IMR-90 (cell line): ENCODE results near the gene FGF2. TPM values are rescaled to one million over a fixed set of nuclear protein-coding genes. Genes with fewer than 3 reads are reported as not detected.

Source experiments
- ATAC-seq: fragments of 200-7000 bp; cut with Tn5 transposase; 2 replicates; pipeline ENCODE4 v1.9.1; 2020; ENCODE audit warnings: low read depth, mild to moderate bottlenecking, moderate library complexity
- BruUV-seq: library from RNA; stranded (reverse); fragments of 400-500 nt; replicated peaks from 2 replicates; lab custom pipeline; 2021; lab: Mats Ljungman, UMichigan
- CTCF ChIA-PET: fragments of 300-600 bp; formaldehyde crosslinking; extraction: SDS; loops from one replicate; lab custom pipeline; 2021; ENCODE audit warnings: antibody characterized with exemption; lab: Yijun Ruan, JAX
- POLR2A ChIA-PET: fragments of 300-600 bp; sonication (Branson Sonifier 250); formaldehyde crosslinking; loops from one replicate; lab custom pipeline; 2022; ENCODE audit warnings: antibody characterized with exemption; ENCODE audit not compliant: unreplicated experiment; lab: Charles Lee
- DNase-seq: peaks from one replicate; pipeline ENCODE4 v3.0.0; 2013
- H2AFZ ChIP-seq: replicated peaks from 2 replicates; pipeline ENCODE3; 2013; ENCODE audit warnings: low read length, mild to moderate bottlenecking; ENCODE audit not compliant: poor library complexity
- H2AK5ac ChIP-seq: 2 replicates; pipeline ENCODE4 v1.6.1; 2013; ENCODE audit warnings: low read depth, low read length, inconsistent platforms
- H2AK9ac ChIP-seq: replicated peaks from 2 replicates; pipeline ENCODE3; 2013; ENCODE audit warnings: mild to moderate bottlenecking, low read depth, low read length, moderate library complexity; ENCODE audit not compliant: poor library complexity
- H2BK120ac ChIP-seq: 2 replicates; pipeline ENCODE4 v1.6.1; 2013; ENCODE audit warnings: low read depth, low read length, inconsistent platforms
- H2BK15ac ChIP-seq: 3 replicates; pipeline ENCODE4 v1.6.1; 2013; ENCODE audit warnings: low read depth, low read length, inconsistent platforms
- H2BK20ac ChIP-seq: 2 replicates; pipeline ENCODE4 v1.6.1; 2013; ENCODE audit warnings: low read depth, mild to moderate bottlenecking, inconsistent platforms, low read length, moderate library complexity
- H2BK5ac ChIP-seq: 2 replicates; pipeline ENCODE4 v1.6.1; 2013; ENCODE audit warnings: mild to moderate bottlenecking, low read depth, low read length, inconsistent platforms; ENCODE audit not compliant: poor library complexity, severe bottlenecking
- H3K14ac ChIP-seq: replicated peaks from 2 replicates; pipeline ENCODE4 v1.6.1; 2013; ENCODE audit warnings: low read depth, low read length, inconsistent platforms
- H3K18ac ChIP-seq: 2 replicates; pipeline ENCODE4 v1.6.1; 2013; ENCODE audit warnings: low read depth, low read length, control low read depth
- H3K23ac ChIP-seq: 2 replicates; pipeline ENCODE4 v1.6.1; 2013; ENCODE audit warnings: low read depth, low read length, inconsistent platforms
- H3K27ac ChIP-seq: 2 replicates; pipeline ENCODE4 v1.5.1; 2013; ENCODE audit warnings: mild to moderate bottlenecking, control low read depth, low read length; ENCODE audit not compliant: insufficient read depth
- H3K27me3 ChIP-seq: 2 replicates; pipeline ENCODE4 v1.6.1; 2013; ENCODE audit warnings: low read length; ENCODE audit not compliant: control insufficient read depth, insufficient read depth
- H3K36me3 ChIP-seq: 2 replicates; pipeline ENCODE4 v1.6.1; 2013; ENCODE audit warnings: low read length, mixed read lengths; ENCODE audit not compliant: control insufficient read depth, insufficient read depth
- H3K4ac ChIP-seq: 2 replicates; pipeline ENCODE4 v1.6.1; 2013; ENCODE audit warnings: low read depth, low read length, inconsistent platforms
- H3K4me1 ChIP-seq: 2 replicates; pipeline ENCODE4 v1.6.1; 2013; ENCODE audit warnings: low read length, mixed read lengths; ENCODE audit not compliant: control insufficient read depth, insufficient read depth
- H3K4me2 ChIP-seq: 2 replicates; pipeline ENCODE4 v1.6.1; 2013; ENCODE audit warnings: low read depth, mild to moderate bottlenecking, control low read depth, low read length, moderate library complexity
- H3K4me3 ChIP-seq: 2 replicates; pipeline ENCODE4 v1.5.1; 2013; ENCODE audit warnings: low read depth, mild to moderate bottlenecking, control low read depth, low read length, moderate library complexity; ENCODE audit not compliant: insufficient read depth
- H3K56ac ChIP-seq: 2 replicates; pipeline ENCODE4 v1.6.1; 2013; ENCODE audit warnings: low read length, inconsistent platforms; ENCODE audit not compliant: insufficient read depth; ENCODE audit errors: extremely low read depth
- H3K79me1 ChIP-seq, 2 experiments: 2 replicates each; pipeline ENCODE4 v1.6.1; 2013; ENCODE audit warnings: low read length in 2 of 2, inconsistent platforms in 1 of 2, low read depth in 1 of 2
- H3K9ac ChIP-seq: 2 replicates; pipeline ENCODE4 v1.6.1; 2013; ENCODE audit warnings: low read depth, low read length, control low read depth
- H3K9me1 ChIP-seq: 2 replicates; pipeline ENCODE4 v1.6.1; 2013; ENCODE audit warnings: low read length, inconsistent platforms; ENCODE audit not compliant: insufficient read depth
- H3K9me3 ChIP-seq: 2 replicates; pipeline ENCODE4 v1.6.1; 2013; ENCODE audit warnings: low read length; ENCODE audit not compliant: control insufficient read depth, insufficient read depth
- H4K20me1 ChIP-seq: 2 replicates; pipeline ENCODE4 v1.6.1; 2013; ENCODE audit warnings: low read length, inconsistent platforms; ENCODE audit not compliant: insufficient read depth
- H4K5ac ChIP-seq: 2 replicates; pipeline ENCODE4 v1.6.1; 2013; ENCODE audit warnings: mild to moderate bottlenecking, low read depth, low read length, control low read depth
- H4K8ac ChIP-seq, 2 experiments: 2 replicates each; pipeline ENCODE4 v1.6.1; 2013; ENCODE audit warnings: low read depth in 2 of 2, low read length in 2 of 2, control low read depth in 1 of 2, inconsistent platforms in 1 of 2
- H4K91ac ChIP-seq: 2 replicates; pipeline ENCODE4 v1.6.1; 2013; ENCODE audit warnings: low read depth, low read length, inconsistent platforms; ENCODE audit not compliant: insufficient read depth
- MAZ ChIP-seq: IDR thresholded peaks from 2 replicates; pipeline ENCODE4 v1.6.1; 2012; ENCODE audit warnings: low read depth, mild to moderate bottlenecking, low read length, improper control_type of control experiment, moderate library complexity, borderline replicate concordance
- MXI1 ChIP-seq: IDR thresholded peaks from 2 replicates; pipeline ENCODE4 v1.6.1; 2012; ENCODE audit warnings: low read depth, mild to moderate bottlenecking, low read length, moderate library complexity, borderline replicate concordance
- RCOR1 ChIP-seq: IDR thresholded peaks from 2 replicates; pipeline ENCODE4 v1.6.1; 2012; ENCODE audit warnings: mild to moderate bottlenecking, low read length, improper control_type of control experiment; ENCODE audit not compliant: insufficient replicate concordance
- WGBS, 2 experiments: methylation state at CpG; one replicate each; pipeline versions ENCODE4 v1.1.5 to v1.1.7; 2013; ENCODE audit warnings: missing lambda C conversion rate in 2 of 2; ENCODE audit not compliant: insufficient read length in 1 of 2; ENCODE audit errors: extremely low coverage in 2 of 2; 5-methylcytosine and 5-hydroxymethylcytosine counted together
- dilution Hi-C: fragments of 300-500 bp; cut with HindIII; formaldehyde crosslinking; loops from one replicate; pipeline ENCODE4 v1.14.3; 2018; ENCODE audit warnings: low sequenced_read_pairs; ENCODE audit not compliant: unreplicated experiment
- in situ Hi-C: fragments of 300-500 bp; cut with MboI; formaldehyde crosslinking; loops from 3 replicates; pipeline ENCODE4 v1.14.3; 2019; ENCODE audit warnings: low sequenced_read_pairs, inconsistent platforms, mixed read lengths
- intact Hi-C: fragments of 100-400 bp; cut with micrococcal nuclease; formaldehyde crosslinking; loops from 2 replicates; pipeline ENCODE4 v1.10.0; 2022
- polyA plus RNA-seq, 3 experiments: library from polyadenylated mRNA; depleted of rRNA; stranded (reverse); fragments of >200 nt; gene quantifications; 2 replicates each; pipeline ENCODE4 v1.2.3, GENCODE V29; 2012; ENCODE audit warnings: low replicate concordance in 1 of 3
- total RNA-seq: library from RNA; depleted of rRNA; stranded (reverse); fragments of >200 nt; gene quantifications from 2 replicates; pipeline ENCODE4 v1.2.3, GENCODE V29; 2012
- TF ChIP-seq, protein P1 (sequence below): fragments of 150-350 bp; IDR thresholded peaks from 2 replicates; pipeline ENCODE4 v1.6.1; 2017; ENCODE audit warnings: mild to moderate bottlenecking, antibody characterized with exemption, low read length, low read depth
- TF ChIP-seq, protein P2 (sequence below): conservative IDR thresholded peaks from 2 replicates; pipeline ENCODE4 v1.5.1; 2012; ENCODE audit warnings: mild to moderate bottlenecking, low read depth, low read length, improper control_type of control experiment

Gene FGF2
- total and polyA plus RNA-seq, 2 of the 4 experiments (the other 2 are of a cell fraction), result 12.9 to 27.1 TPM

DNA sequence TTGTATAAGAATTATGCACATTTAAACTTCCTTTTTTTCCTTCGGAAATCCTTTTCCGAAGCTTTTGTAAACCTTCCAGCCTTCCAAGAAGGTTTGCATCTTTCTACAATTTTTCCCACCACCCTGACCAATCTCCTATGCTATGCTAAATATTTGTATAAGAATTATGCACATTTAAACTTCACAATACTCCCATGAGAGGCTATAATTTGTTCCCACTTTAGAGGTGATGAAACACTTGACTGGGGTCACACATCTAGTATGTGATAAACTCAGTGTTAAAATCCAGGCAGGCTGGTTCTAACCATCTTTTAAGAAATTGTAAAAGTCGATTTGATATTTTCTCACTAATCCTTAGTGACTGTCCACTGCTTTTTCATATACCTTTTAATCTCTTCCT is 73.7 kb downstream of the FGF2 start:
- dilution Hi-C loops, result loop anchor here (25.0 kb wide), 2 partner anchors 138 to 288 kb away; partner anchors contain the start of gene IL21
- Histone ChIP-seq H2AFZ (no peak overlapping the region), H3K27me3 (no peaks in the 10 kb centered on the region), H3K9me3 (no peaks in the 10 kb centered on the region), H2AK5ac (no peak overlapping the region), H3K18ac (peak overlapping the region; percentile 70; the same call in 1 of the 2 replicates), H3K36me3 (peaks cover 2% of the 10 kb centered on the region), H4K20me1 (no peaks in the 10 kb centered on the region), H4K8ac (no peak overlapping the region), H2BK15ac (no peak overlapping the region), H3K14ac (no peak overlapping the region), H3K4me3 (no peak overlapping the region), H3K27ac (no peak overlapping the region), H4K5ac (peak overlapping the region; percentile 56; the same call in 1 of the 2 replicates), H3K9ac (no peak overlapping the region), H2BK5ac (peak overlapping the region; percentile 42), H2BK20ac (no peak overlapping the region), H3K4me2 (no peak overlapping the region), H2AK9ac (no peak overlapping the region), H3K56ac (no peak overlapping the region), H3K4ac (no peak overlapping the region), H4K91ac (no peak overlapping the region), H3K23ac (peak overlapping the region; percentile 45; the same call in 1 of the 2 replicates), H3K9me1 (peaks cover 10% of the 10 kb centered on the region), H2BK120ac (peak overlapping the region; percentile 48; the same call in 1 of the 2 replicates), H3K79me1 (peaks cover 7 to 16% of the 10 kb centered on the region in 2 experiments; a peak in 3 of 4 replicates), H3K4me1 (peaks cover 14% of the 10 kb centered on the region)
- intact Hi-C loops, result no loop called here
- ATAC-seq, result peak; percentile 33
- no peak for TF ChIP-seq MAZ
- TF ChIP-seq, protein P1, sequence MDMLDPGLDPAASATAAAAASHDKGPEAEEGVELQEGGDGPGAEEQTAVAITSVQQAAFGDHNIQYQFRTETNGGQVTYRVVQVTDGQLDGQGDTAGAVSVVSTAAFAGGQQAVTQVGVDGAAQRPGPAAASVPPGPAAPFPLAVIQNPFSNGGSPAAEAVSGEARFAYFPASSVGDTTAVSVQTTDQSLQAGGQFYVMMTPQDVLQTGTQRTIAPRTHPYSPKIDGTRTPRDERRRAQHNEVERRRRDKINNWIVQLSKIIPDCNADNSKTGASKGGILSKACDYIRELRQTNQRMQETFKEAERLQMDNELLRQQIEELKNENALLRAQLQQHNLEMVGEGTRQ, result no peak
- TF ChIP-seq, protein P2, sequence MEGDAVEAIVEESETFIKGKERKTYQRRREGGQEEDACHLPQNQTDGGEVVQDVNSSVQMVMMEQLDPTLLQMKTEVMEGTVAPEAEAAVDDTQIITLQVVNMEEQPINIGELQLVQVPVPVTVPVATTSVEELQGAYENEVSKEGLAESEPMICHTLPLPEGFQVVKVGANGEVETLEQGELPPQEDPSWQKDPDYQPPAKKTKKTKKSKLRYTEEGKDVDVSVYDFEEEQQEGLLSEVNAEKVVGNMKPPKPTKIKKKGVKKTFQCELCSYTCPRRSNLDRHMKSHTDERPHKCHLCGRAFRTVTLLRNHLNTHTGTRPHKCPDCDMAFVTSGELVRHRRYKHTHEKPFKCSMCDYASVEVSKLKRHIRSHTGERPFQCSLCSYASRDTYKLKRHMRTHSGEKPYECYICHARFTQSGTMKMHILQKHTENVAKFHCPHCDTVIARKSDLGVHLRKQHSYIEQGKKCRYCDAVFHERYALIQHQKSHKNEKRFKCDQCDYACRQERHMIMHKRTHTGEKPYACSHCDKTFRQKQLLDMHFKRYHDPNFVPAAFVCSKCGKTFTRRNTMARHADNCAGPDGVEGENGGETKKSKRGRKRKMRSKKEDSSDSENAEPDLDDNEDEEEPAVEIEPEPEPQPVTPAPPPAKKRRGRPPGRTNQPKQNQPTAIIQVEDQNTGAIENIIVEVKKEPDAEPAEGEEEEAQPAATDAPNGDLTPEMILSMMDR, result no peak
- TF ChIP-seq RCOR1, result no peak
- TF ChIP-seq MXI1, result no peak
- POLR2A ChIA-PET, result no interaction called here
- no peak for DNase-seq
- in situ Hi-C loops, result loop anchor here (25.0 kb wide), 1 partner anchor 588 kb away; no protein-coding TSS in a partner anchor
- WGBS, 2 experiments, result no CpG with 5 or more reads among the region's 3 CpGs
- CTCF ChIA-PET, result interaction anchor here (0.7 kb wide), 1 partner anchor 9 kb away, joined by 3 read pairs; no protein-coding TSS in a partner anchor
- no TSS peak for BruUV-seq
